Measurements from ENCODE around the gene COL13A1.

- TF ChIP-seq YY1 (IDR thresholded peaks at IDR 0.05) (no peak), CTCF (IDR thresholded peaks at IDR 0.05; ENCODE audit: low read depth, low read length, missing input control) (no peak), TAF1 (conservative IDR thresholded peaks at IDR 0.05) (no peak), HNF4A (conservative IDR thresholded peaks at IDR 0.05) (no peak), MAX (IDR thresholded peaks at IDR 0.05) (no peak), HNF4G (IDR thresholded peaks at IDR 0.05) (no peak), SP1 (IDR thresholded peaks at IDR 0.05) (no peak)
These were observed 89.4 kb downstream of the COL13A1 start for GRCh38 chr10:69891057-69891617.
